Effector CD8-positive, alpha-beta T cell (primary cell): ENCODE data around the gene PPP6R3.

Experiments
- DNase-seq: peaks from one replicate; lab custom pipeline; 2025; lab: John Stamatoyannopoulos, UW

The PPP6R3 gene

GRCh38 chr11:68651985-68652682 lies 191.6 kb downstream of the PPP6R3 start:
- no peak for DNase-seq

GRCh38 chr11:68652683-68653156 lies 192.2 kb downstream of the PPP6R3 start:
- no peak for DNase-seq

- DNase-seq, result no peak
Measured at GRCh38 chr11:68653486-68654430, 193.2 kb downstream of the PPP6R3 start.

- no peak for DNase-seq
Measured at GRCh38 chr11:68654978-68655377, 194.4 kb downstream of the PPP6R3 start.

- no peak for DNase-seq
Measured at GRCh38 chr11:68655406-68655805, 194.9 kb downstream of the PPP6R3 start.

- DNase-seq, result no peak
Measured at GRCh38 chr11:68655806-68656205, 195.3 kb downstream of the PPP6R3 start.

- no peak for DNase-seq
Measured at GRCh38 chr11:68657021-68657780, 196.6 kb downstream of the PPP6R3 start.

- DNase-seq, result no peak
Measured at GRCh38 chr11:68658097-68658496, 197.5 kb downstream of the PPP6R3 start.

GRCh38 chr11:68658661-68659060 lies 198.1 kb downstream of the PPP6R3 start:
- no peak for DNase-seq

- DNase-seq, result no peak
Measured at GRCh38 chr11:68659158-68659921, 198.8 kb downstream of the PPP6R3 start.

- DNase-seq, result no peak
Measured at GRCh38 chr11:68660066-68660810, 199.7 kb downstream of the PPP6R3 start.

GRCh38 chr11:68661014-68661413 lies 200.5 kb downstream of the PPP6R3 start:
- no peak for DNase-seq

GRCh38 chr11:68661697-68662603 lies 201.4 kb downstream of the PPP6R3 start:
- no peak for DNase-seq

- DNase-seq, result no peak
Measured at GRCh38 chr11:68663482-68664010, 203.0 kb downstream of the PPP6R3 start.

GRCh38 chr11:68664141-68664540 lies 203.6 kb downstream of the PPP6R3 start:
- no peak for DNase-seq

GRCh38 chr11:68664906-68665305 lies 204.4 kb downstream of the PPP6R3 start:
- no peak for DNase-seq
